ENCODE data around the gene P2RX2.

The P2RX2 gene

DNA sequence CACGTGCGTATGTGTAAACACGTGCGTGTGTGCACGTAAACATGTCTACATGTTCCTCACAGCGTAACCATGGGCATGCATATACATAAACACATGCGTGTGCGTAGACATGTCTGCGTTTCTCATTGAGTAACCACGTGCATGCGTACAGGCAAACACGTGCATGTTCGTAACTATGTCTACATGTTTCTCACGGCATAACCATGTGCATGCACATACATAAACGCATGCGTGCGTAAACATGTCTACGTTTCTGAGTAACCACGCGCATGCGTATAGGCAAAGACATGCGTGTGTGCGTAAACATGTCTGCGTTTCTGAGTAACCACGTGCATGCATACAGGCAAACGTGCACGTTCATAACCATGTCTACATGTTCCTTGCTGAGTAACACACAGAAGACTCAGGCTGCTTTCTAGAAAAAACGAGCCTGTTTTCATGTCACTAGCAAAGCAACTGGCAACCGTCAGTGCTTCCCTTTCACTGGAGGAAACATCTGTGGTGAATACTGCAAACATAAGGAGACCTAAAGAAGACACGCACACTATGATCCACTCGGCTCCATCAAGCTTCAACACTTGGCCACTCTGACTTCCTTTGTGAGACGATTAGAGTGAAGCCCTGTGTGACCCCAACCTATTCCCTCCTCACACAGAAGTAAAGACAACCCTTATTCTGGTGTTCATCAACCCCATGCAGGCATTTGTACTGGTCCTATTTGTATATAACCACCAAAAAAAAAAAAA, 39.7 kb downstream of the P2RX2 start:
- peaks cover 98% of the 10 kb centered on the region for H3K36me3 ChIP-seq (ENCODE audit: control insufficient read depth, insufficient read depth, low read length)
- no peaks in the 10 kb centered on the region for H3K4me1 ChIP-seq (ENCODE audit: control insufficient read depth, insufficient read depth, low read length)
- H3K9me3 ChIP-seq (ENCODE audit: control insufficient read depth, insufficient read depth, low read depth, low read length) = no peaks in the 10 kb centered on the region
- H3K27ac ChIP-seq (ENCODE audit: low read depth, low read length) = no peak overlapping the region
- no peak overlapping the region for H3K4me3 ChIP-seq (ENCODE audit: low read depth, low read length)
- no peaks in the 10 kb centered on the region for H3K27me3 ChIP-seq (ENCODE audit: control insufficient read depth, insufficient read depth, low read length)
- no peak overlapping the region for H3K9ac ChIP-seq (ENCODE audit: low read length)

DNA sequence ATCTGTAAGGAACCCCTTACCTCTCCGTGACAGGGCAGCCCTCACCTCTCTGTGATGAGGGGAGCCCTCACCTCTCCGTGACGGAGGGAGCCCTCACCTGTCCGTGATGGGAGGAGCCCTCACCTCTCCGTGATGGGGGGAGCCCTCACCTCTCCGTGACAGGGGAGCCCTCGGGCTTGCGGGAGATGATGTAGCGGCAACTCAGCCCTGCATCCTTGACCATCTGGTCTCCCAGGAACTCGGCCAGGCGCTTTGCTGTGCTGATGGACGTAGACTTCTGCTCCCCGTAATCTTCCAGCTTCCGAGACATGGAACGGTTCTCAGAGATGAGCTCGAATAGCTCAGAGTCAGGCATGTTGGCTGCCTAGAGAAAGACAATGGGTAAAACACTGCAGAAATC, 40.6 kb downstream of the P2RX2 start:
- Histone ChIP-seq H3K27me3 (ENCODE audit: control insufficient read depth, insufficient read depth, low read length) (no peaks in the 10 kb centered on the region), H3K27ac (ENCODE audit: low read depth, low read length) (no peak overlapping the region), H3K36me3 (ENCODE audit: control insufficient read depth, insufficient read depth, low read length) (peaks cover 99% of the 10 kb centered on the region), H3K9me3 (ENCODE audit: control insufficient read depth, insufficient read depth, low read depth, low read length) (no peaks in the 10 kb centered on the region), H3K4me3 (ENCODE audit: low read depth, low read length) (no peak overlapping the region), H3K9ac (ENCODE audit: low read length) (no peak overlapping the region), H3K4me1 (ENCODE audit: control insufficient read depth, insufficient read depth, low read length) (no peaks in the 10 kb centered on the region)

DNA sequence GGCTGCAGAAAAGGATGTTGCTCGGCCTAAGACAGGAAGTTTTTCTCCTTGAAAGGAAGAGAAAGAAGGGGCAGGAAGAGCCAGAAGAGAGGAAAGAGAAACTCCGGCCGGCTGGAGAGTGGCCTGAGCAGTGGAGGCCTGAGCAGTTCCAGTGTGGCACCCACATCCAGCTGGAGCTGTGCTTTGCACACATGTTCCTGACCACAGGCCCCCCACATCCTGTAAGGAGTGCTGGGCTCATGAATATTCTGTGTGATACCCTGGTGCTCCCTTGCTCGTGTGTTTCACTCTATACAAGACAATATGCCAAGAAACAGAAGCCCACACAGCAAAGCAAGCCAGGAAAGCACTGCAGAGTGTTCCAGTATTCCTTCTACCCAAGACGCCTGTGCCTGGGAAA, 41.5 kb downstream of the P2RX2 start:
- Histone ChIP-seq H3K27ac (ENCODE audit: low read depth, low read length) (no peak overlapping the region), H3K36me3 (ENCODE audit: control insufficient read depth, insufficient read depth, low read length) (peaks cover 99% of the 10 kb centered on the region), H3K9ac (ENCODE audit: low read length) (no peak overlapping the region), H3K27me3 (ENCODE audit: control insufficient read depth, insufficient read depth, low read length) (no peaks in the 10 kb centered on the region), H3K4me1 (ENCODE audit: control insufficient read depth, insufficient read depth, low read length) (no peaks in the 10 kb centered on the region), H3K9me3 (ENCODE audit: control insufficient read depth, insufficient read depth, low read depth, low read length) (no peaks in the 10 kb centered on the region), H3K4me3 (ENCODE audit: low read depth, low read length) (no peak overlapping the region)

DNA sequence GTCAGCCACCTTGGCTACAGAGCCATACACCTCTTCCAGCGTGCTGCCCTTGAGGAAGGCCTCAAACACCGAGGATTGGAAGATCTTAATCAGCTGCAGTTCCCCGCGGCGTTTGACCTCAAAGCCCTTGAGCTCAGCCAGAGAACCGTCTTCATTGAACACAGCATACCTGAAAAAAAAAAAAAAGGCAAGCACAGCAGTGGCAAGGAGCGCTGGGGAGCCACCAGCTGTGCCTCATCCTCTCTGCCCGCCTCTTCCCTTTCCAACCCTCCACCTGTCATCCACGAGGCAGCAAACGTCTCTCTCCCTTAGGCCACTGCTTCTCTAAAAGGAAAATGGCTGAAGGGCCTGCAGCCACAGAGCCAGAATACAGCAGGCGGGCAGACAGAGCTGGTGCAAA, 42.4 kb downstream of the P2RX2 start:
- no peak overlapping the region for H3K4me3 ChIP-seq (ENCODE audit: low read depth, low read length)
- H3K4me1 ChIP-seq (ENCODE audit: control insufficient read depth, insufficient read depth, low read length) = no peaks in the 10 kb centered on the region
- peaks cover 100% of the 10 kb centered on the region for H3K36me3 ChIP-seq (ENCODE audit: control insufficient read depth, insufficient read depth, low read length)
- no peak overlapping the region for H3K9ac ChIP-seq (ENCODE audit: low read length)
- H3K9me3 ChIP-seq (ENCODE audit: control insufficient read depth, insufficient read depth, low read depth, low read length) = no peaks in the 10 kb centered on the region
- no peak overlapping the region for H3K27ac ChIP-seq (ENCODE audit: low read depth, low read length)
- H3K27me3 ChIP-seq (ENCODE audit: control insufficient read depth, insufficient read depth, low read length) = no peaks in the 10 kb centered on the region

DNA sequence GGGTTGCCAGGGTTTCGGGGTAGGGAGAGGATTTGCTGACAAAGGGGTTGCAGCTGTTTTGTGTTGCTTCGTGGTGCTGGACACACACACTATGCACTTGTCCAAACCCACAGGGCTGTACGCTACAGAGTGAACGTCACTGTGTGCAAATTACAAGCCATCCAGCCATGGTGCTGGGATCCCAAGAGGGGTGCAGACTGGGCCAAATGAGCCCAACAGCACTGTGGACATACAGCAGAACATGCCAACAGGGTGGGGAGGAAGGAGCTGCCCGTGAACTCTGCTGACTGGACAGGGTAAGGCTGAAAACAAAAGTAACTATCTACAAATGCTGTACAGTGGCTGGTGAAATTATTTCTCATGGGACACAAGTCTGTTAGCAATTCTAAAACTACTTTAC, 43.4 kb downstream of the P2RX2 start:
- H3K36me3 ChIP-seq (ENCODE audit: control insufficient read depth, insufficient read depth, low read length) = peaks cover 100% of the 10 kb centered on the region
- H3K9ac ChIP-seq (ENCODE audit: low read length) = no peak overlapping the region
- H3K9me3 ChIP-seq (ENCODE audit: control insufficient read depth, insufficient read depth, low read depth, low read length) = no peaks in the 10 kb centered on the region
- no peaks in the 10 kb centered on the region for H3K4me1 ChIP-seq (ENCODE audit: control insufficient read depth, insufficient read depth, low read length)
- H3K27ac ChIP-seq (ENCODE audit: low read depth, low read length) = no peak overlapping the region
- no peaks in the 10 kb centered on the region for H3K27me3 ChIP-seq (ENCODE audit: control insufficient read depth, insufficient read depth, low read length)
- H3K4me3 ChIP-seq (ENCODE audit: low read depth, low read length) = no peak overlapping the region

DNA sequence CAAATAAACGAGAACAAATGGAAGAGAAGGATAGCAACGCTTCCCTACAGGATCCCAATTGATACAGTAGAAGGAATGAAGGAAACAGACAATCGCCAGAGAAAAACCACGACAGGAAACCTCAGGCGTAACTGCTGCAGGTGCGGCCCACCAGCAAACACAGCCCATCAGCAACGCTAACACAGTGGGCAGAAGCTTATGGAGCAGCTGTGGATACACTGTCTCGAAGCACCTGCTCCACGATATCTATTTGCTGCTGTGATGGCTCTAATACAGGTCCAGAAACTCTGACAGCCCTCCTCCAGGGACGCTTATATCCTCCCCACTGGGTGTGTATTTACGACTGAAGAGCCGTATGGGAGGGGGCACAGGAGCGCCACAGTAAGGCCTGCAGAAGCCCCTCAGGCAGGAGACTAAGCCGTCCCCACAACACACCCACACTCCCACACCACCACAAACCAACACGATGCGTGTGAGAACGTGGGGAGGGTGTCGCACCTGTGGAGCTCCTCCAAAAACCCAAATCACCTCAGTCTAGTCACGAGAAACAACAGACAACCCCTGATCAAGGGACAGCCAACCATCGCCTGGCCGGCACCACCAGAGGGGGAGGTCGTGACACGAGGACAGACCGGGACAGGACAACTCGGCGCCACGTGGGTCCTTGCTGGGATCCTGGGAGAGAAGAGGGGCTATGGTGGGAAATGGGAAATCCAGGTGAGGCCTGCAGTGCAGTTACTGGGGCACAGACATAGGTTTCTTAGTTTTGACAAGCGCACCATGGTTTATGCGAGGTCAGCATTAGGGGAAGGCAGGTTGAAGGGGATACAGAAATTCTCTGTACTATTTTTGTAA, 44.6 kb downstream of the P2RX2 start:
- no peaks in the 10 kb centered on the region for H3K4me1 ChIP-seq (ENCODE audit: control insufficient read depth, insufficient read depth, low read length)
- no peaks in the 10 kb centered on the region for H3K9me3 ChIP-seq (ENCODE audit: control insufficient read depth, insufficient read depth, low read depth, low read length)
- no peak overlapping the region for H3K27ac ChIP-seq (ENCODE audit: low read depth, low read length)
- peaks cover 99% of the 10 kb centered on the region for H3K36me3 ChIP-seq (ENCODE audit: control insufficient read depth, insufficient read depth, low read length)
- no peak overlapping the region for H3K4me3 ChIP-seq (ENCODE audit: low read depth, low read length)
- no peaks in the 10 kb centered on the region for H3K27me3 ChIP-seq (ENCODE audit: control insufficient read depth, insufficient read depth, low read length)
- no peak overlapping the region for H3K9ac ChIP-seq (ENCODE audit: low read length)

DNA sequence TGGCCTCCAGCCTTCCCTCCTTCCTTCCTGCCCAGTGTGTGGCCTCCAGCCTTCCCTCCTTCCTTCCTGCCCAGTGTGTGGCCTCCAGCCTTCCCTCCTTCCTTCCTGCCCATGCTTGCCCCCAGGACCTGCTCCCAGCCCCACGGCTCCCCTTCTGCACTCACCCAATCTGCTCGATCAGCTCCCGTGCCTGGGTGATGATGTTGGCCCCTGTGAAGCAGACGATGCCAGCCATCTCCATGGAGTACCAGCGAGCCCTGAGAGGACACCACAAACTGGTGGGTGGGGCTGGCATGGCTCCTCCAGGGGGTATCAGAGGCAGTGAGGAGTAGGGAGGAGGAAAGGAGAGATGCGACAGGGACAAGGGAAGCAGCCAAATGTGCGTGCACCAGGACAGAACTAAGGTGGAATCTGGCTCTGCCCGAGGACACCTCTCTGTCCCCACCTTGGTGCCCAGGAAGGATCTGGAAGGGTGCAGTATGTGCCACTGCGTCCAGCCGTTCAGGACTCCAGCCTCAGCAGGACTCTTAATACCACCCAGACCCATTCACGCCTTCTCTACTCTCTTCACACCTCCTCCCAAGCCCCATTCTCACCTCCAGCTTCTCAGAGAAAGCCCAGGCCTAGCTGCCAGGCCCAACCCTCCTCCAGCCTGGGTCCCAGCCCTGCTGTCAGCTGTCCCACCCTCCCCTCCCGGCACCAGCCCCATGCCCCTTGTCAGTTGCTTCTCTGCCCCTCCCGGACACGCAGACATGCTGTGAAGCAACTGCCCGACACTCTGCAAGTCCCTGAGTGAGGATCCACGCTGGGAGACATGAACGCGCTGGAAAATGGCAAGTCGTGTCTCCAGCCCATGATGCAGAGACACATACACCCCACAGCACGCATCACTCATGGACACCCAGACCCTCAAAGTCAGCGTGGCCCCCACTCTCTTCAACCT, 45.9 kb downstream of the P2RX2 start:
- H3K9ac ChIP-seq (ENCODE audit: low read length) = no peak overlapping the region
- no peaks in the 10 kb centered on the region for H3K4me1 ChIP-seq (ENCODE audit: control insufficient read depth, insufficient read depth, low read length)
- peaks cover 99% of the 10 kb centered on the region for H3K36me3 ChIP-seq (ENCODE audit: control insufficient read depth, insufficient read depth, low read length)
- H3K9me3 ChIP-seq (ENCODE audit: control insufficient read depth, insufficient read depth, low read depth, low read length) = no peaks in the 10 kb centered on the region
- no peak overlapping the region for H3K4me3 ChIP-seq (ENCODE audit: low read depth, low read length)
- H3K27me3 ChIP-seq (ENCODE audit: control insufficient read depth, insufficient read depth, low read length) = no peaks in the 10 kb centered on the region
- H3K27ac ChIP-seq (ENCODE audit: low read depth, low read length) = no peak overlapping the region

DNA sequence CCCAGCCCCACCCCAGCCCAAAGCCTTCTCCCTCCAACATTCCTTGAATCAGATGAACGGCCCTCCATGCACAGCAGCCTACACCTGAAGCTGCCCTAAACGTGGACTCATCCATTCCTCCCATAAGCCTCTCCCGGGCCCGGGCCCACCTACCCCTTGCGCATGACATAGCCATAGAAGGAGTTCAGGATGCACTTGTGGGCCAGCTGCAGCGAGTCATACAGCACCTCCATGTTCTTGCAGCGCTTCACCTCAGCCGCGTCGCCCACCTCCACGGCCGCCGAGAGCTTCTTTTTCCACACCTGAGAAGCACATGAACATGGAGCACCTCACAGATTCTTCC, 46.5 kb downstream of the P2RX2 start:
- Histone ChIP-seq H3K9me3 (ENCODE audit: control insufficient read depth, insufficient read depth, low read depth, low read length) (no peaks in the 10 kb centered on the region), H3K9ac (ENCODE audit: low read length) (no peak overlapping the region), H3K36me3 (ENCODE audit: control insufficient read depth, insufficient read depth, low read length) (peaks cover 98% of the 10 kb centered on the region), H3K4me1 (ENCODE audit: control insufficient read depth, insufficient read depth, low read length) (no peaks in the 10 kb centered on the region), H3K27ac (ENCODE audit: low read depth, low read length) (no peak overlapping the region), H3K4me3 (ENCODE audit: low read depth, low read length) (no peak overlapping the region), H3K27me3 (ENCODE audit: control insufficient read depth, insufficient read depth, low read length) (no peaks in the 10 kb centered on the region)

DNA sequence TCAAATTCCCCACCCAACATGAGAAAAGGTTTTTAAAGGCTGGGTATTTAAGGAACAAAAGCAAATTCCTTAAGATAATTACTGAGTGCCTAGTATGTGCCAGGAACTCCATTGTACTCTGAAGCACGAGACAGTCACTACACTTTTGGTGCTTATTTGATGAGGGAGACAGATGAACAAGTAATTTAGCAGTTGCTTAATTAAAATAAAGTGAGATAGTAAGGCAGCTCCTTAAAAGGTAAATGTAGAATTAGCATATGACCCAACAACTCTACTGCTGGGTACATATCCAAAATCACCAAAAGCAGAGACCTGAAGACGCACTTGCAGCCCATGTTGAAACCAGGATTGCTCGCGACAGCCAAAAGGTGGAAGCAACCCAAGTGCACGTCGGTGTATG, 47.2 kb downstream of the P2RX2 start:
- H3K27me3 ChIP-seq (ENCODE audit: control insufficient read depth, insufficient read depth, low read length) = no peaks in the 10 kb centered on the region
- H3K4me3 ChIP-seq (ENCODE audit: low read depth, low read length) = no peak overlapping the region
- H3K9me3 ChIP-seq (ENCODE audit: control insufficient read depth, insufficient read depth, low read depth, low read length) = no peaks in the 10 kb centered on the region
- H3K4me1 ChIP-seq (ENCODE audit: control insufficient read depth, insufficient read depth, low read length) = no peaks in the 10 kb centered on the region
- H3K36me3 ChIP-seq (ENCODE audit: control insufficient read depth, insufficient read depth, low read length) = peaks cover 94% of the 10 kb centered on the region
- H3K9ac ChIP-seq (ENCODE audit: low read length) = no peak overlapping the region
- no peak overlapping the region for H3K27ac ChIP-seq (ENCODE audit: low read depth, low read length)

DNA sequence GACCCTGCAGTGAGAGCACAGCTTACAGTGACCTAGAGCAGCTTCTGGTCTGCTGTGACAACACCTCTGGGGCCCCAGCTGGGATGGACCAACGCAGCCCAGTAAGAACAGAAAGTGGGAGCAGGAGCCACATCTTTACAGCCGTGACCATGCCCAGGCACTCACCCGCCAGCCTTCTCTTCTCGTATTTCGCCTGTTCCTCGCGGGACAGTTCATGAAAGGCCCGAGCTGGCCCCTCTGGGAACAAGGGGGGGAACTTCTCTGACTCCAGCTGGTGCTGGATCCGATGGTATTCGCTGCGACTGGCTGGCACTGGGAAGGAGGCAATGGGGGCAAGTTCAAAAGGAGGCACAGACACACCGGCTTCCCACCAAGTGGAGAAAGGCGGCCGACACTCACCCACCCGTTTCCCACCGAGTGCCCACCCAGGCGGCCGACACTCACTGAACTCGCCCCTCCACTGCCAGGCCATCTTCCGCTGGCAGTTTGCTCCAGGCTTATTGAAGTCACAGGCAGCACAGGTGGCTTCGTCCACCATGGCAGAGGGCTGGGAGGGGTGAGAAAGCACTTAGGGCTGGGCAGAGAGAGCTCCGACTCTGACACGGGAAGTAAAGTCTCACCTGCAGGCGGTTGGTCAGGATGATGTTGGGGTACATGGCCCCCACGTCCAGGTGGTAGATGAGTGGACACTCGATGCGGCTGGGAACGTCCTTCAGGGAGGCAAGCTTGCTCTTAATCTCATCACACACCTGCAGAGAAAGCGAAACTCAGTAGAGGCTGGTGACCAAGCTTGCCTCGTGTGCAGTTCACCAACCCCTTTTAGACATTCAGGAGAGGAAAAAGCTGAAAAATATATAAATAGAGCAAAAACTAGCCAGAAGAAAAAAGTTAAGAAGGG, 49.9 kb downstream of the P2RX2 start:
- H3K4me1 ChIP-seq (ENCODE audit: control insufficient read depth, insufficient read depth, low read length) = no peaks in the 10 kb centered on the region

More for the DNA sequence above, 49.9 kb downstream of the P2RX2 start:
- H3K9ac ChIP-seq (ENCODE audit: low read length) = no peak overlapping the region
- H3K9me3 ChIP-seq (ENCODE audit: control insufficient read depth, insufficient read depth, low read depth, low read length) = no peaks in the 10 kb centered on the region
- H3K27me3 ChIP-seq (ENCODE audit: control insufficient read depth, insufficient read depth, low read length) = no peaks in the 10 kb centered on the region
- peaks cover 92% of the 10 kb centered on the region for H3K36me3 ChIP-seq (ENCODE audit: control insufficient read depth, insufficient read depth, low read length)
- H3K27ac ChIP-seq (ENCODE audit: low read depth, low read length) = no peak overlapping the region
- no peak overlapping the region for H3K4me3 ChIP-seq (ENCODE audit: low read depth, low read length)

All from HUES6 (cell line).